Gastrocnemius medialis (tissue), 4 donors: ENCODE results near the gene TMEM143.

Source experiments
- CTCF ChIP-seq, 5 experiments: fragments of 450-650 bp in 3 of 5; fragments of 200-600 bp in 2 of 5; sonication (generic) in 2 of 5; IDR thresholded peaks in 4 of 5; conservative IDR thresholded peaks in 1 of 5; 1 replicate in 4 of 5; 2 replicates in 1 of 5; pipeline ENCODE4 v1.5.1; 2016 to 2019; ENCODE audit warnings: antibody characterized with exemption in 5 of 5, mild to moderate bottlenecking in 3 of 5, moderate library complexity in 3 of 5
- POLR2A ChIP-seq, 2 donors: fragments of 450-650 bp; IDR thresholded peaks; one replicate each; pipeline ENCODE4 v1.6.1; 2017; ENCODE audit warnings: antibody characterized with exemption in 2 of 2, mild to moderate bottlenecking in 2 of 2, moderate library complexity in 2 of 2

DNA sequence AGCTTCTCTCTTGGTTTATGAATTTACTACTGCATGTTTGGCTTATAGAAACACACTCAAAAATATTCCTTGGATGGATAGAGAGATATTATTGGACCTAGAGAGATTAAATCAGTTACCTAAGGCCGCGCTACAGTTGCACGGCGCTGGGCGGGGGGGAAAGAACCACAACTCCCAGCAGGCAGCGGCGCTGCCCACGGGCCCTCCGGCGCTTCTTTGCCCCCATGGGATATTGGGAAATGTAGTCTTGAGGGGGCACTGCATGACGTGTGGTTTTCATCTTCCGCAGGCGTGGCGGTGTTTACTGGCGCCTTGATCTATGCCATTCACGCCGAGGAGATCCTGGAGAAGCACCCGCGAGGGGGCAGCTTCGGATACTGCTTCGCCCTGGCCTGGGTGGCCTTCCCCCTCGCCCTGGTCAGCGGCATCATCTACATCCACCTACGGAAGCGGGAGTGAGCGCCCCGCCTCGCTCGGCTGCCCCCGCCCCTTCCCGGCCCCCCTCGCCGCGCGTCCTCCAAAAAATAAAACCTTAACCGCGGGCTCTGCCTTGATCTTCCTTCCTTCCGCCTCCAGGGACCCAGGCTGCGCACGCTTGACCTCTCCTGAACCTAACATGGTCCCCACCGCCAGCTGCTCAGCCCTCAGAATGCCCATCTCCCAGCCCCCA is 33.6 kb downstream of the TMEM143 start:
- TF ChIP-seq CTCF (IDR thresholded peaks at IDR 0.05 in 4 of 5, conservative IDR thresholded peaks at IDR 0.05 in 1 of 5) (no peak), POLR2A (IDR thresholded peaks at IDR 0.05) (peak; percentile 27 to 49)
